CD4-positive, alpha-beta T cell treated with Interleukin-15 for 1 hour (primary cell): ENCODE results near the gene CDYL.
A peak's percentile ranks its signal among the peaks of the same experiment; 100 is the strongest.

ENCODE experiments used
- DNase-seq: peaks from one replicate; pipeline ENCODE4 v3.0.0-alpha.2; 2020

CDYL gene

DNA sequence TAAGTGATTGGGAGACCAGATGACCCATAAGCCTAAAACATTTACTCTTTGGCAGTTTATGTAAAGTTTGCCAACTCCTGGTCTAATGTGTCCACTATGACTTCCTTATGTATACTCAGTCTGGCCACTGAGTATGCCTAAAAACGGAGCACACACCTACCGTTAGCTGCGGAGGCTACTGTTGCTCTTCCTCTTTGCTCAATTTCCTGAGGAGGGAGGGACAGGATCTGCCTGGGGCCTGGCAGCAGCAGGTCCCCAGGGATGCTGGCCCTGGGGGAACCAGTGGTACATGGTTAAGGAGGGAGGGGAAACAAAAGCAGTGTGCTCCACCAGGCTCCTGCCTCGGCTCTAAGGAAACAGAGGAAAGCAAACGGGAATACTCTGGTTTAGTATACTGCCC, 113.5 kb downstream of the CDYL start:
- DNase-seq = no peak

- no peak for DNase-seq
Observed at GRCh38 chr6:4890191-4890590, 114.0 kb downstream of the CDYL start.

- no peak for DNase-seq
Observed at GRCh38 chr6:4890627-4891026, 114.4 kb downstream of the CDYL start.

GRCh38 chr6:4891141-4891540, 114.9 kb downstream of the CDYL start:
- no peak for DNase-seq

- no peak for DNase-seq
Observed at GRCh38 chr6:4892785-4893485, 116.7 kb downstream of the CDYL start.

- no peak for DNase-seq
Observed at GRCh38 chr6:4894049-4894448, 117.8 kb downstream of the CDYL start.

GRCh38 chr6:4895971-4896370, 119.8 kb downstream of the CDYL start:
- DNase-seq = no peak

DNA sequence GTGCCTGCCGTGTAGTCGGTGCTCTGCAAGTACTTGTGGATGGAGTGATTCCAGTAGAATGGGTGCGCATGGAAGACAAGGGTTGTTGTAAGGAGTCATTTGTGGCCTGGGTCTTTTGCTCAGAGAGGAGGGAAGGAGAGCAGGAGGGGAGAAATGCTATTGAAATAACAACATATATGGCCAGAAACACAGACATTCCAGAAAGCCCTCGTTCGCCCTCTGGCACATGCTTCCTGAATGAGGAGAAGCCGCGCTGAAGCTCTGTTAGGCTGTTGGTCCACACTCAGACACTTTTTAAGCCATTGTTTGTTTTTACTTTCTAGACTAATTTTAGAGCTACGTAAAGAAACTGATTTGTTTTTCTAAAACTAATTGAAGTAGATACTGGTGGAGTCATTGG, 120.2 kb downstream of the CDYL start:
- no peak for DNase-seq

DNA sequence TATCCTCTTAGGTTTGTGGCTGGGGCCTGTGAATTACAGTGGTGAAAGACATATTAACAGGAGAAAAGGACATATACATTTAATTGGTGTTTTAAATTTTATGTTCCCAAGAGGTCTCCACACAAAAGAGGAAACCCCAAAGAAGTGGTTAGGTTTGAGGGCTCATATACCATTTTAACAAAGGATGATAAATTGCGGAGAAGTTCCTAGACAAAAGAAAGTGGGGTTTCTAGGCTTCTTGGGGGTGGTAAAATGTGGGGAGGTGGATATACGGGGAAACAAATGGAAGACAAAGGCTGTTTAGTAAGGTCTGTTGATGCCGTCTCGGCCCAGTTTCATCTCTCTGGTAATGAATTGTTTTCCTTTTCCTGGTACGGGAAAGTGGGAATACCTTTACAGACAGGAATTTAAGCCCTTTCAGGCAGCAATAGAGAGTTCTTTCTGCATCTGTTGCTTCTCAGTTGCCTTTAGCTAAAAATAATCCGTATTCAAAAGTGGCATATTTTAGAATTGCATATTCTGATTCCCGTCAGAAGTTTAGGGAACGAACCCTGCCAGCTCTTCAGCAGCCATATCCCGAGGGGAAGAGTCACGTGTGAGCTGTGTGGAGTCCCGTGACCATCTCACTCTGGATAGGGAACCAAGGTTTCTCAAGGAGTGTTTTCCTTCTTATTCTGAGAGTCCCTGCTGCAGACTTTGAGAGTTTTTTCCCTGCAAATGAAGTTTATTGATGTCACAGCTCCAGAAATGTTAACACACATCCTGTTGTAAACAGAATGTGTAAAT, 123.2 kb downstream of the CDYL start:
- DNase-seq = no peak

DNA sequence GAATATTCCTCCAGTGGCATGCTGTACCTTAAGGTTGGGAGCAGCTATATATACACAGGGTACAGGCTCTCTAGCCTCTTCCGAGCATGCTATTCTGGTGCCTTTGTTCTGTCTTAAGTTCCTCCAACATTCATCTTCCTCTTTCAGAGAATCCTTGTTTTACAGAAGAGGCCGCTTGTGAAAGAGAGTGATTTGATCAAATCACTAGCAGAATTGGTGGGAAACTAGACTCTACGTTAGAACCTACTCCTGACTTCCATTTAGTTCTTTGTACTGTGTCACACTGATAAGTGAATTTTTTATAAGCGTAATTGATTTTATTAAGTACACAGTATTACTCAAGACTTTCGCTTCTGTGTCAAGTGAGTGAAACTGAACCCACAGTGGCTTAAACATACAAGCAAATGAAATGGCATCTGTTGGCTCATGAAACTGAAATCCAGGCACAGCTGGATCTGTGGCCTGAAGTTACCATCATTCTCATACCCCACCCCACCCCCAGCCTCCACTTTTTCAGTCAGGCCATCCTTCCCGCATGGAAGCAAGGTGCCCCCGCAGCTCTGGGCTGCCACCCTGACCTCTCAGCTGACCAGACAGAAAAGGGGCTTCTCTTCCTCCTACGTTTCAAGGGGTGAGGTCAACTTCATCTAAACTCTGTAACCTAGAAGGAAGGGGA, 125.3 kb downstream of the CDYL start:
- no peak for DNase-seq

DNA sequence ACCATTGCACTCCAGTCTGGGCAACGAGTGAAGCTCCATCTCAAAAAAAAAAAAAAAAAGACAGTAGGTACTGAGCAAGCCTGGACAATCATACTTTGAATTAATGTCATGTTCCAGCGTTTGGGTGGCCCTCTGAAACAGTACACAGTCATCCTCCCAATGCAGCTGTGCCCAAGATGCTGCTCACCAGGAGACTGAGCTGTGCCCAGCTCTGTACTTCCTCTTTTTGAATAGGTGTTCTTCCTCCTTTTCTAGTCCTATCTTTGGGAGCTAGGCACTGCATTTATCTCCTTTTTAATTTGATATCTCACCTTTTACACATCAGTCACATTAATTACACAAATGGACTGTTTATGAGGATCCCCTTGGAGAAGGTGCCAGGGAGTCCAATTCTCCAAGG, 126.2 kb downstream of the CDYL start:
- peak; percentile 33 for DNase-seq

DNA sequence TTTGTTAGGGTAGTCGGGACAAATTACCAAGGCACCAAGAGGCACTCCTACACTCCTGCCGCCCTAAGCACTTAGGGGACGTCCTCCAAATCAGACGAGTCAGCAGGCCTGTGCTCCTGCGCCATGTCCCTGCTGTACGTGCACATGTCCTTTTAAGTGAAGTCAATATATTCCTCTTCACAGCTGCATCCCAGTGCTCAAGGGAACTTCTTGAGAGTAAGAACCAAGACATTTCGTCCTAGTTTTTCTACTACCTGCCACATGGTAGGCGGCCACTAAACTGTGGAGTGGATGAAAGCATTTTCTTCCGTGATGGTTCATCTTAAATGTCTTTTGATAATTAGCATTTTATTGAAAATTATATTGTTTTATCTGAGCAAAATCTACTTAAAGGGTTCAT, 126.9 kb downstream of the CDYL start:
- DNase-seq = no peak

DNA sequence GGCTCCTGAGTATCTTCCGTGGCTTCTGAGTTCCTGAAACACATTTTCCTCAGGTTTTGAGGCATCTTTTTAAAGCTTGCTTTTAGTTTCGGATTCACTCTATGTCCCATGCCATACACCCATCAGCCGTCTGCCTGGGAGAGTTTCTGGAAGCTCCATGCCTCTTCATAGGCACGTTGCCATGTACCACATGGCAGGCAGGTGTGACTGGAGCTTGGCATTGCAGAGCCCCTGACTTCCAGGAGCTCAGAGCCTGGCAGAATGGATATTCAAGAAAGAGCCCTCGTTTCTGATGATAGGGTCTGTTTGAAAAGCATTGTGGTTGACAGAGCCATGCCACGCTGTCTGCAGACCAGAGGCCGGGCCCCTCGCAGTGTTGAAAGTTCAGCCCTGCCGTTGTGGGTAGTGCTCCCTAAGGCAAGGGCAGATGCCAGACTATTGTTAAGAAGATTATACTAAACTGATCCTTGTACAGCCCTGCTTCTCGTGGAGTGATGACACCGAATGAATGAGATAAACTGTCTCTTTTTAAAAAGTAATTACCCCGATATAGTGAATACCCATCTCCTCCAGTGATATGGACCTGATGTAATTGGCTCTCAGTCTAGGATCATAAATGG, 127.7 kb downstream of the CDYL start:
- no peak for DNase-seq

- no peak for DNase-seq
Observed at GRCh38 chr6:4904461-4905025, 128.3 kb downstream of the CDYL start.

- DNase-seq = no peak
Observed at GRCh38 chr6:4905826-4906225, 129.6 kb downstream of the CDYL start.

DNA sequence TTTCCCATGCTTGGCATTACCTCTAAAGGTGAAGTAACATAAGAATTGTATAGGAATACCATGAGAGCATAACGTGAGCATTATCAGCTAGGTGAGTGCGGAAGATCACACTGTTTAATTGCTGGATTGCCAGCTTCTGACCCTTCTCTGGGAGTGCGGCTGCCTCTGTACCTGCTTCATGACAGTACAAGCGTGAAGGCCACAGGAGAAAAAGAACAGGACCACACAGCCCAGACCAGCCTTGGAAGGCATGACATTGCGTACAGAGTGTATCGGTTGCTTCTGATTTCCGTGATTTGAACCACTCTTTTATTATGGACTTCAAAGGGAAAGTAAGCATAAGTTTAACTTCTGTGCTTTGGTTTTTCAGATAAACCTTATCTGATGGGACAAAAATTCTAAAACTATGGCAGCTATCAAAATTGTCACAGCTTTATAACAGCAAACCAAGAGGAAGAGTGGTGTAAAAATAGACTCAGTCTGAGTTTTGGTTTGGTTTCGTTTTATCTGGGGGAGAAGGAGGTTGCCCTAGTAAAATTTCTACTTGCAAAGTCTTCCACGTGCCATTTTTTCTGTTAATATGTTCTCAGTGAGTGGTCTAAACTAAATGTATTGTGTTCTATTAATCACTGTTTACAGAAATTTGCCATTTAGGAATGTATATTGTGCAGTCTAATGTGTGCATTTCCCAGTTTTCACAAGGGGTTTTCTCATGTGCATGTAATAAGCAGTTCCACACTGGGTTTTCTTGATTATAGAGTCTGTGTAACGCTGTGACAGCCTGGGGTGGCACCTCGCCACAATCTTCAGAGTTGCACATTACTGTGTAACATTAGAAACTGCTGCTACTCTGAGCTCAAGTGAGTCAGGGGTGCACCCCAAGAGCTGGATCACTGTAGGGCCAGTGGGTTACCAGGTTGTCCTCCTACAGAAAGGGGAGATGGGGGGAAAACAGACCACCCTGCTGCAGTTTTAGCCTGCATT, 130.4 kb downstream of the CDYL start:
- DNase-seq = no peak

GRCh38 chr6:4907602-4908001, 131.4 kb downstream of the CDYL start:
- no peak for DNase-seq

DNA sequence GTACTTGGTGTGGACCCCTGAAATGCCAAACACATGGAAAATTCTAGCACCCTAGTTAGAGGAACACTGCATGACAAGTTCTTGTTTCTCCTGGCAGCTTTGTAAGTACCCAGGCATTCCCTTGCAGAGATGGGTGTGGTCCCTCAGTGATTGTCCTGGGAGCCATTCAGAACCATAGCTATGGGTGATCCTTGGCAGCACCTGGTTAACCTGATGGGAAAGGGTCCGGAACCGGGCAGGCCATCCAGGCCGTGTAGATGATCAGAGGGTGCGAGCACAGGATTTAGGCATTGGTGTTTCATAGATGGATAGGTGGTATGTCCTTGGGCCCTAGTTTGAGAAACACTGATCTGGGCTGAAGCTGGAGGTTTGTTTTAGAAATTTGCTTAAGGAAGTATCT, 131.9 kb downstream of the CDYL start:
- no peak for DNase-seq

DNA sequence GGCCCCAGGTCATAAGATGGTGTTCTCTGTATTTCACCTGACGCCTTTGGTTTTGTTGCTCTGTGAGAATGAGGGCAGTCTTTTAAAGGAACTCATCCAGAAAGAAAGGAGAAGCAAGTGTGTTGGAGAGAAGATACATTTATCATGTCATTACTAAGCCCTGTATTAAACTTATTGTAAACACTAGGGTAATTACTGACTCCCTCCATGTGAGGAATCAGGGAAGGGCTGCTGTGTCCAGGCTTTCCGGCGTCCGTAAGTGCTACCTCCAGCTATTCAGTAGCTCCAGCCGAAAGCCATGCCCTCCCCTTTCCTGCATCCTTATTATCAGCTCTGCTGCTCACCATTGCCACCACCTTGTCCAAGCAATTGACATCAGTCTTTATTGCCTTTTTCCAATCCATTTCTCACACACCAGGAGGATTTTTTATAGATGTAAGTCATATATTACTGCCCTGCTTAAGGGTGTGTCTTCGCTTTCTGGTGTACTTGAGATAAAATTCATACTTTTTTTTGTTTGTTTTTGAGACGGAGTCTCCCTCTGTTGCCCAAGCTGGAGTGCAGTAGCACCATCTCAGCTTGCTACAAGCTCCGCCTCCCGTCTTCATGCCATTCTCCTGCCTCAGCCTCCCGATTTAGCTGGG, 133.0 kb downstream of the CDYL start:
- no peak for DNase-seq

- no peak for DNase-seq
Observed at GRCh38 chr6:4910037-4910760, 134.0 kb downstream of the CDYL start.

- DNase-seq = no peak
Observed at GRCh38 chr6:4912559-4912958, 136.4 kb downstream of the CDYL start.
